Retinal pigment epithelial cell (primary cell): Measurements from ENCODE around the gene FN3K.
A peak's percentile ranks its signal among the peaks of the same experiment; 100 is the strongest.

Source experiments
- DNase-seq: peaks from one replicate; pipeline ENCODE4 v3.0.0-alpha.2; 2010; ENCODE audit warnings: low read depth
- H3K4me3 ChIP-seq: 2 replicates; pipeline ENCODE4 v1.5.1; 2011; ENCODE audit warnings: mild to moderate bottlenecking, low read length, control low read depth, moderate library complexity
- CTCF ChIP-seq: conservative IDR thresholded peaks from 2 replicates; pipeline ENCODE4 v1.5.1; 2011; ENCODE audit warnings: low read depth, low read length, control low read depth, inconsistent platforms

Gene FN3K

DNA sequence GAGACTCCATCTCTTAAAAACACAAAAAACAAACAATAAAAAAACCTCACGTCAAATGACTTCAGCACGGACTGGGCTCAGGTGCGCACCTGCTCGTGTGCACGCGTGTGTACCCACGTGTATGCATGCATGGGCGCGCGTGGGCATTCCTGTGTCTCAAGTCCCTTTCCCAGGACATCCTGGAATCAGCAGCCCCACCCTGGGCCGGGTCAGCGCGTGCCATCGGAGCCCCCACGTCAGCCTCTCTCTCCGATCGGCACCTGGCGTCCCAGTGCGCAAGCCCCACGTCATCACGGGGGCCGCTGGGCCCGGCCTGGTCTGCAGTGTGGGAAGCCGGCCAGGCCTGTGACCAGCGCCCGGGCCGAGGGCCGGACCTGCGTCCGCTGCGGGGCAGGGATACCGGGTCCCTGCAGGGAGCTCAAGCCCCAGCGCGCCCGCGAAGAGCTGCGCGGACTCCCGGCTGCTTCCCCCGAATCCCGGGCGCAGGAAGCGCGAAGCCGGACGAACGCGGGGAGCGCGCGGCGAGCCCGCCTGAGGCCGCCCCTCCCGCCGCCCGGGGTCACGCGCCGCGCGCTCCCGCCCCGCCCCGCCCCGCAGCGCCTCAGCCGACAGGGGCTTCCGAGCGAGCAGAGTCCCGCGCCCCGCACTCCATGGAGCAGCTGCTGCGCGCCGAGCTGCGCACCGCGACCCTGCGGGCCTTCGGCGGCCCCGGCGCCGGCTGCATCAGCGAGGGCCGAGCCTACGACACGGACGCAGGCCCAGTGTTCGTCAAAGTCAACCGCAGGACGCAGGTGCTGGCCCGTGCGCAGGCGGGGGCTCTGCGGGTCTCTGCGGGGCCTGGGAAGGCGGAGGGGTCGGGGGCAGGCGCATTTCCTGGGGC, at the start of gene FN3K:
Gene FN3K (plus strand): TSS at position 629 of the 880 bp plus-strand sequence. CDS start 22 bp downstream, at position 651.
- peak within 1 kb of the TSS; percentile 64 for H3K4me3 ChIP-seq
- TF ChIP-seq CTCF: no peak
- peak; percentile 75 for DNase-seq

- no peak for TF ChIP-seq CTCF
- no peak overlapping the region for H3K4me3 ChIP-seq
- no peak for DNase-seq
Measured at GRCh38 chr17:82686366-82687324, 48.8 kb upstream of the FN3K start.

DNA sequence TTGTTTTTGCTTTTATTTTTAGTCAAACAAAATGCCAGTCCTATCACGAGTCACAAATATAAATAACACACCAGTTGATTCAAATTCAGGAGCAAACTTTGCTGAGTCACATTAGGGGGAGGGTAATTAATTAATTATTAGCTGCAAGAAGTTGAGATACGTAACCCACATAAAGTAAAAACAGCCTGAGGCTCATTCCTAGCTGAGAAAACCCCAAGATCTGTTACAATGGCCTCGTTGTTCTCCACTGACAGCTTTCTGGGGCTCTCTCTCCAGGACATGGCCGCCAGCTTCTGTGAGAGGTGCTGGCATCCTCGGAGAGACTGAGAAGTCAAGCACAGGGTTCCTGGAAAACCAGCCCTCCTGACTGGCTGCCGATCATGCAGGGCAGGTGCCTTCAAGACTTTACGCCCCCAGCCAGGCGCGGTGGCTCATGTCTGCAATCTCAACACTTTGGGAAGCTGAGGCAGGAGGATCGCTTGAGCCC, 48.0 kb upstream of the FN3K start:
- no peak for DNase-seq
- TF ChIP-seq CTCF: no peak
- H3K4me3 ChIP-seq: no peak overlapping the region

DNA sequence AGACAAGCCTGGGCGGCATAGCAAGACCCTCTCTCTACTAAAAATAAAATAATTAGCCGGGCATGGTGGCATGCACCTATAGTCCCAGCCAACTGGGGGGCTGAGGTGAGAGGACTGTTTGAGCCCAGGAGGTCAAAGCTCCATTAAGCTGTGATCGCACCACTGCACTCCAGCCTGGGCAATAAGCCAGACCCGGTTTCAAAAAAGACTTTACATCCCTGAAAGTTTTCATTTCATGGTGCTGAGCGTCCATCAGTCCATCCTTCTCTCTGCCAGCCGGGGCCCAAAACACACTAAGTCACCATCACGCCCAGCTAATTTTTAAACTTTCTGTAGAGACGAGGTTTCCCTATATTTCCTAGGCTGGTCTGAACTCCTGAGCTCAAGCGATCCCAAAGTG, 47.5 kb upstream of the FN3K start:
- DNase-seq: no peak
- TF ChIP-seq CTCF: no peak
- no peak overlapping the region for H3K4me3 ChIP-seq

- TF ChIP-seq CTCF: no peak
- no peak for DNase-seq
- H3K4me3 ChIP-seq: no peak overlapping the region
Measured at GRCh38 chr17:82689077-82689476, 46.3 kb upstream of the FN3K start.

DNA sequence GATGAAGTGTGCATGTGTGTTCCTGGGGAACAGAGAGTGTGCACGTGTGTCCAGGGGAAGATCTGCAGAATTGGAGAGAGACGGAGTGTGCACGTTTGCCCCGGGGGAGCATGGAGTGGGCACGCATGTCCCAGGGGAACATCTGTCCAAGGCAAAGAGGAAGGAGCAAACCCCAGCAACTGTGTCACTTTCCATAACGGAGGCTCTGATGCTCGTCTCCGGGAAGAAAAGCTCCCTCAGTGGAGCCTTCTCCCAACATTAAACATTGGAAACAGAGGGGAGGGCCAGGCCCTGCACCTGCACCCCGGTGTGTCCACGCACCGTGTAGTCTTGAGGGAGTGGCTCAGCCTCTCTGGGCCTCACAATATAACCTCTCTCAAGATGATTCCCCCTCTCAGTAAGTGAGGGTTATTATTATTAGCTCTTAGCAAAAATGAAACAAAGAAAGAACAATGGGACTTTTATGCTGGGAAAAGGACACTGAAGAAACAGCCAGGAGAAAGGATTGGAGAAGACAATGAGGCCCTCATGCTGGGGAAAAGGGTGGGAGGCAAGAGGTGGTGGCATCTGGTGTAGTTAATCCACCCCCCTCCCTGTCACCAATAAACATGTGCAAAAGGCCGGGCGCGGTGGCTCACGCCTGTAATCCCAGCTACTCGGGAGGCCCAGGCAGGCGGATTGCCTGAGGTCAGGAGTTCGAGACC, 44.5 kb upstream of the FN3K start:
- no peak for TF ChIP-seq CTCF
- no peak for DNase-seq
- H3K4me3 ChIP-seq: no peak overlapping the region
